ENCODE measurements around the gene OR2T33.
"Not testable (repeated sequence)": the region's sequence is repeated elsewhere in the genome, so short reads cannot be mapped to it uniquely, and the experiment has no call there.

Gene OR2T33, protein sequence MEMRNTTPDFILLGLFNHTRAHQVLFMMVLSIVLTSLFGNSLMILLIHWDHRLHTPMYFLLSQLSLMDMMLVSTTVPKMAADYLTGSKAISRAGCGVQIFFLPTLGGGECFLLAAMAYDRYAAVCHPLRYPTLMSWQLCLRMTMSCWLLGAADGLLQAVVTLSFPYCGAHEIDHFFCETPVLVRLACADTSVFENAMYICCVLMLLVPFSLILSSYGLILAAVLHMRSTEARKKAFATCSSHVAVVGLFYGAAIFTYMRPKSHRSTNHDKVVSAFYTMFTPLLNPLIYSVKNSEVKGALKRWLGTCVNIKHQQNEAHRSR

DNA sequence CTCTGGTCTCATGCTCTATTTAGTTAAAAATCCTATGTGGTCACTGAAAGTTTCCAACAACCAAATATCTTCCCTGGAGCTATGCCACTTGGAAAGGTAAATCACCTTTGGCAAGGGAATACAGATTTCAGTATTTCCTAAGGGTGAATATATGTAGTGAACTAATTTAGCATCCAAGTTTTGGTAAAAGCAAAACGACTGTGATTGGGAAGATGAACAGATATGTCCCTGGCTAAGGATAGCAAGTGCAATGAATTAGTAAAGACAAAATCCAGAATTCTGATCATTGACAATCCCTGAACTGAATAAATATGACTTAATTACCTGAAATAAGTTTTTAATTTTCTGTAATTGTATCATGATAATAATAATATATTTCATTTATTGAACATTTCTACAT lies at the start of gene OR2T33:
TSS of gene OR2T33 (minus strand) at position 101 of the 400 bp plus-strand sequence. CDS start 4,162 bp downstream, outside the sequence.
- Histone ChIP-seq H3K79me2 (ENCODE audit: control insufficient read depth, low read length) (no peaks in the 10 kb centered on the region), H3K4me3 (ENCODE audit: low read length) (no peak within 1 kb of the TSS), H3K9me3 (ENCODE audit: control insufficient read depth, insufficient read depth, low read length) (no peaks in the 10 kb centered on the region), H3K36me3 (ENCODE audit: control insufficient read depth, low read length) (no peaks in the 10 kb centered on the region), H3K9me2 (replicated peaks; ENCODE audit: control insufficient read depth, low read length) (no peaks in the 10 kb centered on the region), H3F3A (ENCODE audit: control insufficient read depth, insufficient read depth) (no peaks in the 10 kb centered on the region), H3K27me3 (ENCODE audit: control insufficient read depth, low read length) (no peaks in the 10 kb centered on the region), H4K20me1 (ENCODE audit: control insufficient read depth, insufficient read depth, low read depth, low read length) (no peaks in the 10 kb centered on the region), H3K27ac (ENCODE audit: low read depth, low read length) (no peak within 1 kb of the TSS), H3K4me1 (ENCODE audit: control insufficient read depth, low read length) (no peaks in the 10 kb centered on the region), H3K4me2 (ENCODE audit: low read length) (no peak within 1 kb of the TSS)
- TF ChIP-seq EZH2phosphoT487 (IDR thresholded peaks at IDR 0.05; ENCODE audit: borderline replicate concordance, low read length) = no peak
- TF ChIP-seq, protein P1, sequence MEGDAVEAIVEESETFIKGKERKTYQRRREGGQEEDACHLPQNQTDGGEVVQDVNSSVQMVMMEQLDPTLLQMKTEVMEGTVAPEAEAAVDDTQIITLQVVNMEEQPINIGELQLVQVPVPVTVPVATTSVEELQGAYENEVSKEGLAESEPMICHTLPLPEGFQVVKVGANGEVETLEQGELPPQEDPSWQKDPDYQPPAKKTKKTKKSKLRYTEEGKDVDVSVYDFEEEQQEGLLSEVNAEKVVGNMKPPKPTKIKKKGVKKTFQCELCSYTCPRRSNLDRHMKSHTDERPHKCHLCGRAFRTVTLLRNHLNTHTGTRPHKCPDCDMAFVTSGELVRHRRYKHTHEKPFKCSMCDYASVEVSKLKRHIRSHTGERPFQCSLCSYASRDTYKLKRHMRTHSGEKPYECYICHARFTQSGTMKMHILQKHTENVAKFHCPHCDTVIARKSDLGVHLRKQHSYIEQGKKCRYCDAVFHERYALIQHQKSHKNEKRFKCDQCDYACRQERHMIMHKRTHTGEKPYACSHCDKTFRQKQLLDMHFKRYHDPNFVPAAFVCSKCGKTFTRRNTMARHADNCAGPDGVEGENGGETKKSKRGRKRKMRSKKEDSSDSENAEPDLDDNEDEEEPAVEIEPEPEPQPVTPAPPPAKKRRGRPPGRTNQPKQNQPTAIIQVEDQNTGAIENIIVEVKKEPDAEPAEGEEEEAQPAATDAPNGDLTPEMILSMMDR (IDR thresholded peaks at IDR 0.05; ENCODE audit: low read depth, low read length, poor library complexity, severe bottlenecking) = no peak

DNA sequence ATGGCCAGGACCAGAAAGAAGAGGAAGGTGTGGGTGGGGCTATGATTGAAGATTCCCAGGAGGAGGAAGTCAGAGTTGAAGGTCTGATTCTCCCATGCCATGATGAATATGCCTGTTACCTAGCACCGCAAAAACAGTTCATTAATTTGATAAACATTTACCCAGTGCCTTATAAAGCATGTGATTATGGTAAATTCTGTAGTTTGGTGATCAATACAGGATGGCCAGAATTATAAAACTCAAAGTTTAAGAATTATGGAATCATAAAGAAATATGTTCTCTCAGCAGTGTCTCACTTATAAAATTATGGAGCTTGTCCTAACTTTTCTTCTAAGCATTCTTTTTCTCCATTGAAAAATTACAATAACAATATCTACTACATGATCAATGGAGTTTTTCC lies 46.7 kb upstream of the OR2T33 start, which contains the start of gene OR2M7:
TSS of gene OR2M7 (minus strand) at position 101 of the 400 bp plus-strand sequence. CDS start at position 101, 0 bp downstream.
- no peaks in the 10 kb centered on the region for H3K27me3 ChIP-seq (ENCODE audit: control insufficient read depth, low read length)
- no peaks in the 10 kb centered on the region for H3F3A ChIP-seq (ENCODE audit: control insufficient read depth, insufficient read depth)
- no peak for TF ChIP-seq EZH2phosphoT487 (IDR thresholded peaks at IDR 0.05; ENCODE audit: borderline replicate concordance, low read length)
- no peak within 1 kb of the TSS for H3K4me3 ChIP-seq (ENCODE audit: low read length)
- H3K36me3 ChIP-seq (ENCODE audit: control insufficient read depth, low read length) = no peaks in the 10 kb centered on the region
- no peaks in the 10 kb centered on the region for H3K9me3 ChIP-seq (ENCODE audit: control insufficient read depth, insufficient read depth, low read length)
- no peaks in the 10 kb centered on the region for H3K79me2 ChIP-seq (ENCODE audit: control insufficient read depth, low read length)
- H3K27ac ChIP-seq (ENCODE audit: low read depth, low read length) = no peak within 1 kb of the TSS
- H3K4me1 ChIP-seq (ENCODE audit: control insufficient read depth, low read length) = no peaks in the 10 kb centered on the region
- no peak within 1 kb of the TSS for H3K4me2 ChIP-seq (ENCODE audit: low read length)
- H4K20me1 ChIP-seq (ENCODE audit: control insufficient read depth, insufficient read depth, low read depth, low read length) = no peaks in the 10 kb centered on the region
- no peaks in the 10 kb centered on the region for H3K9me2 ChIP-seq (replicated peaks; ENCODE audit: control insufficient read depth, low read length)

DNA sequence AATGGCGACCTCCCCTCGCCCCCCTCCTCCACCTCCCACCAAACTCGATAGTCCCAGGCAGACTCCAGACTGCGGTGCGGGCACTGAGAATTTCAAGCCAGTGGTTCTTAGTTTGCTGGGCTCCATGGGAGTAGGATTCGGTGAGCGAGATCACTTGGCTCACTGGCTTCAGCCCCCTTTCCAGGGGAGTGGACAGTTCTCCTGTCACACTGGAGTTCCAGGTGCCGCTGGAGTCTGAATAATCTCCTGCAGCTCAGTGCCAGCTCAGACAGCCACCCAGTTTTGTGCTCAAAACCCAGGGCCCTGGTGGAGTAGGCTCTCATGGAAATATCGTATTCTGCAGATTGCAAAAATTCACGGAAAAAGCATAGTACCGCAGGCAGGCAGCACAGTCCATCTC lies 39.0 kb upstream of the OR2T33 start:
- no peaks in the 10 kb centered on the region for H4K20me1 ChIP-seq (ENCODE audit: control insufficient read depth, insufficient read depth, low read depth, low read length)
- no peak overlapping the region for H3K4me2 ChIP-seq (ENCODE audit: low read length)
- no peaks in the 10 kb centered on the region for H3K27me3 ChIP-seq (ENCODE audit: control insufficient read depth, low read length)
- no peaks in the 10 kb centered on the region for H3F3A ChIP-seq (ENCODE audit: control insufficient read depth, insufficient read depth)
- no peak overlapping the region for H3K27ac ChIP-seq (ENCODE audit: low read depth, low read length)
- no peaks in the 10 kb centered on the region for H3K36me3 ChIP-seq (ENCODE audit: control insufficient read depth, low read length)
- H3K9me3 ChIP-seq (ENCODE audit: control insufficient read depth, insufficient read depth, low read length) = no peaks in the 10 kb centered on the region
- H3K4me3 ChIP-seq (ENCODE audit: low read length) = no peak overlapping the region
- H3K4me1 ChIP-seq (ENCODE audit: control insufficient read depth, low read length) = no peaks in the 10 kb centered on the region
- no peaks in the 10 kb centered on the region for H3K79me2 ChIP-seq (ENCODE audit: control insufficient read depth, low read length)
- TF ChIP-seq EZH2phosphoT487 (IDR thresholded peaks at IDR 0.05; ENCODE audit: borderline replicate concordance, low read length) = no peak
- TF ChIP-seq, protein P1 (IDR thresholded peaks at IDR 0.05; ENCODE audit: low read depth, low read length, poor library complexity, severe bottlenecking) = no peak
- H3K9me2 ChIP-seq (replicated peaks; ENCODE audit: control insufficient read depth, low read length) = no peaks in the 10 kb centered on the region

DNA sequence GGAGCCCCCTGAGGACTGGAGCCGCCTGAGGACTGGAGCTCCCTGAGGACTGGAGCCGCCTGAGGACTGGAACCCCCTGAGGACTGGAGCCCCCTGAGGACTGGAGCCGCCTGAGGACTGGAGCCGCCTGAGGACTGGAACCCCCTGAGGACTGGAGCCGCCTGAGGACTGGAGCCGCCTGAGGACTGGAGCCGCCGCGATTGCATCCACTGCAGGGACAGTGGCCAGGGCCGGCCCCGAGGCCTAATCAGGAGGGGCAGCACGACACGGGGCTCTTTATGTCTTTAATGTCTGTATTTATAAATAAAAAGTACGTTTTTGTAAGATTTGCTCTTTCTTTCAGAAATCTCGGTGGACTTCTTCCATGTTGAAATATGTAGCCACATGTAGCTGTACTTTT lies 29.0 kb upstream of the OR2T33 start:
- not testable (repeated sequence) for H3K9me2 ChIP-seq (replicated peaks; ENCODE audit: control insufficient read depth, low read length); H3K9me3 ChIP-seq (ENCODE audit: control insufficient read depth, insufficient read depth, low read length); H3K4me3 ChIP-seq (ENCODE audit: low read length); H3F3A ChIP-seq (ENCODE audit: control insufficient read depth, insufficient read depth); H3K27me3 ChIP-seq (ENCODE audit: control insufficient read depth, low read length); H4K20me1 ChIP-seq (ENCODE audit: control insufficient read depth, insufficient read depth, low read depth, low read length); H3K27ac ChIP-seq (ENCODE audit: low read depth, low read length); H3K4me1 ChIP-seq (ENCODE audit: control insufficient read depth, low read length); H3K36me3 ChIP-seq (ENCODE audit: control insufficient read depth, low read length); H3K4me2 ChIP-seq (ENCODE audit: low read length); H3K79me2 ChIP-seq (ENCODE audit: control insufficient read depth, low read length)

All from DOHH2 (cell line).